Measurements from ENCODE around the gene SLC8A2. TPM values are rescaled to one million over a fixed set of nuclear protein-coding genes. Genes with fewer than 3 reads are reported as not detected.

The SLC8A2 gene
- total RNA-seq, 1 experiment from 2014 or later, result 11.3 TPM

GRCh38 chr19:47450478-47450877 lies 21.2 kb downstream of the SLC8A2 start:
- H3K4me3 Mint-ChIP-seq, result no peak overlapping the region
- no CpG with 5 or more reads among the region's 7 CpGs for WGBS (ENCODE audit: extremely low coverage, insufficient read length, low lambda C conversion rate)
- peaks cover 0 to 9% (median 0%) of the 10 kb centered on the region in 3 experiments; a peak in 3 of 7 replicates for H3K36me3 Mint-ChIP-seq (ENCODE audit: insufficient read depth in 1 of 3, low read depth in 3 of 3)

More at GRCh38 chr19:47450478-47450877, 21.2 kb downstream of the SLC8A2 start:
- Histone ChIP-seq H2AFZ (ENCODE audit: low read length) (no peak overlapping the region), H3K4ac (ENCODE audit: low read depth, low read length) (no peak overlapping the region), H3K23ac (ENCODE audit: insufficient read length, low read depth, low read length) (no peak overlapping the region), H3K4me1 (ENCODE audit: insufficient read depth, low read length) (peaks cover 10% of the 10 kb centered on the region; the same call in 1 of the 2 replicates), H3K27me3 (ENCODE audit: insufficient read depth, low read length) (no peaks in the 10 kb centered on the region; the same call in 1 of the 2 replicates), H2BK15ac (ENCODE audit: low read depth, low read length) (no peak overlapping the region), H4K91ac (ENCODE audit: insufficient read length, low read depth, low read length) (no peak overlapping the region), H2AK5ac (ENCODE audit: insufficient read length, low read length) (no peak overlapping the region), H4K8ac (replicated peaks; ENCODE audit: insufficient read length, low read depth, low read length) (no peak overlapping the region), H4K20me1 (ENCODE audit: control insufficient read depth, insufficient read depth, insufficient read length) (no peaks in the 10 kb centered on the region), H2BK20ac (ENCODE audit: low read depth, low read length, poor library complexity, severe bottlenecking) (no peak overlapping the region), H3K9me3 (ENCODE audit: control insufficient read depth, low read depth, low read length) (no peaks in the 10 kb centered on the region), H3K79me1 (ENCODE audit: insufficient read depth, low read depth, low read length, poor library complexity, severe bottlenecking) (no peaks in the 10 kb centered on the region), H3K23me2 (ENCODE audit: insufficient read length, low read depth, low read length, poor library complexity, severe bottlenecking) (peaks cover 13% of the 10 kb centered on the region), H3K79me2 (ENCODE audit: insufficient read depth, low read length) (no peaks in the 10 kb centered on the region), H3K4me2 (ENCODE audit: insufficient read depth, insufficient read length, low read length) (no peak overlapping the region), H3T11ph (ENCODE audit: low read length) (no peak overlapping the region), H2BK120ac (ENCODE audit: low read depth, low read length, poor library complexity, severe bottlenecking) (no peak overlapping the region), H3K56ac (ENCODE audit: insufficient read length, low read depth, low read length) (no peak overlapping the region), H3K27ac (ENCODE audit: insufficient read length, low read depth, low read length) (no peak overlapping the region), H2BK12ac (ENCODE audit: insufficient read length, low read depth, low read length) (no peak overlapping the region), H3K18ac (ENCODE audit: insufficient read length, low read depth, low read length) (no peak overlapping the region), H3K14ac (ENCODE audit: insufficient read depth, low read length) (no peak overlapping the region), H4K5ac (ENCODE audit: insufficient read length, low read depth, low read length) (no peak overlapping the region), H3K9ac (ENCODE audit: extremely low read depth, insufficient read length, low read length) (no peak overlapping the region), H2BK5ac (ENCODE audit: insufficient read length, low read length) (no peak overlapping the region)
- no peak overlapping the region; a peak in 1 of 7 replicates for H3K27ac Mint-ChIP-seq
- no peak for TF ChIP-seq CTCF (conservative IDR thresholded peaks at IDR 0.05)
- no peaks in the 10 kb centered on the region for H3K9me3 Mint-ChIP-seq
- H3K27me3 Mint-ChIP-seq (ENCODE audit: low read depth), result peaks cover 38% of the 10 kb centered on the region
- peaks cover 24 to 27% of the 10 kb centered on the region in 2 experiments for H3K4me1 Mint-ChIP-seq
- no peak for DNase-seq

All from H9 (cell line).